Measurements from ENCODE around the gene CYBC1. TPM values are rescaled to one million over a fixed set of nuclear protein-coding genes. Genes with fewer than 3 reads are reported as not detected.

CYBC1 gene
- total and polyA plus RNA-seq, 11 donors: 17.3 to 82.1 (median 25.4) TPM

DNA sequence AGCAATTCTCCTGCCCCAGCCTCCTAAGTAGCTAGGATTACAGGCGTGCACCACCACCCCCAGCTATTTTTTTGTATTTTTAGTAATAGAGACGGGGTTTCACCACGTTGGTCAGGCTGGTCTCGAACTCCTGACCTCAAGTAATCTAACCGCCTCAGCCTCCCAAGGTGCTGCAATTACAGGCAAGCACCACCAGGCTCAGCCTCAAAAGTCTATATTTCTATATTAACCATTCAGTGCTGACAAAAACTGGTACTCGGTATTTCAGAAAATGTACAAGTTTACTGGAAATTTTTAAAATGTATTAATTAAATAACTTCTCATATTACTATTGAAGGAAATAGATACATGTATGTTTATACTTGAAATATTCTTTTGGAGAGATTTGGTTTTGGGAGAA is 33.8 kb downstream of the CYBC1 start:
- H3K9me3 ChIP-seq: no peaks in the 10 kb centered on the region
- intact Hi-C loops (cut with DNase I): loop anchor here in 3 of 10 donors (5.0 kb wide), 3 partner anchors 36 to 136 kb away; partner anchors contain the start of gene CYBC1 (in 1 of the 3)
- 90 to 95% (median 94%) methylated on average over 6 of the region's 6 CpGs for WGBS, 4 donors
- H3K36me3 ChIP-seq: peaks cover 0 to 20% (median 3%) of the 10 kb centered on the region in 9 donors
- DNase-seq: no peak
- no peak overlapping the region for H3K27ac ChIP-seq
- ATAC-seq: no peak
- no peaks in the 10 kb centered on the region for H3K27me3 ChIP-seq
- peaks cover 3 to 33% (median 21%) of the 10 kb centered on the region in 12 donors for H3K4me1 ChIP-seq
- TF ChIP-seq POLR2A (IDR thresholded peaks at IDR 0.05): no peak
- TF ChIP-seq, protein P1, sequence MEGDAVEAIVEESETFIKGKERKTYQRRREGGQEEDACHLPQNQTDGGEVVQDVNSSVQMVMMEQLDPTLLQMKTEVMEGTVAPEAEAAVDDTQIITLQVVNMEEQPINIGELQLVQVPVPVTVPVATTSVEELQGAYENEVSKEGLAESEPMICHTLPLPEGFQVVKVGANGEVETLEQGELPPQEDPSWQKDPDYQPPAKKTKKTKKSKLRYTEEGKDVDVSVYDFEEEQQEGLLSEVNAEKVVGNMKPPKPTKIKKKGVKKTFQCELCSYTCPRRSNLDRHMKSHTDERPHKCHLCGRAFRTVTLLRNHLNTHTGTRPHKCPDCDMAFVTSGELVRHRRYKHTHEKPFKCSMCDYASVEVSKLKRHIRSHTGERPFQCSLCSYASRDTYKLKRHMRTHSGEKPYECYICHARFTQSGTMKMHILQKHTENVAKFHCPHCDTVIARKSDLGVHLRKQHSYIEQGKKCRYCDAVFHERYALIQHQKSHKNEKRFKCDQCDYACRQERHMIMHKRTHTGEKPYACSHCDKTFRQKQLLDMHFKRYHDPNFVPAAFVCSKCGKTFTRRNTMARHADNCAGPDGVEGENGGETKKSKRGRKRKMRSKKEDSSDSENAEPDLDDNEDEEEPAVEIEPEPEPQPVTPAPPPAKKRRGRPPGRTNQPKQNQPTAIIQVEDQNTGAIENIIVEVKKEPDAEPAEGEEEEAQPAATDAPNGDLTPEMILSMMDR (IDR thresholded peaks at IDR 0.05): peak in 2 of 12 donors; percentile 6 to 18
- H3K4me3 ChIP-seq: no peak overlapping the region

DNA sequence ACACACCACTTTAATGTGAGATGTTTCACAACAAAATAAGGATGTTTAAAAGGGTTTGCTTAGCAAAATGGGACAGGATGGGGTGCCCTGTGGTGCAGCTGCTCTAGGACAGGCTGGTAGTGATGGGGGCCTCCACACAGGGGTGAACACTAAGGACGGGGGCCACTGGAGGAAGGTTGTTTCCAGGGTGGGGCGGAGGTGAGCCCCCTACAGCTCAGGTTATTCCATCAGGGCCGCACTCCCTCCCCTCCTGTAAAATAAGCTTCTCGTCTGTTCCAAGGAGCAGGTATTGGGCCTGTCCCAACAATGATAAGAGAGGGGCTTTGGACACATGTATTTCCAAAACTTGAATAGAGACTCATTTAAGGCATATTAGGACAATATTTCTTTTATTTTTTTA is 34.3 kb downstream of the CYBC1 start:
- peaks cover 0 to 18% (median 3%) of the 10 kb centered on the region in 9 donors for H3K36me3 ChIP-seq
- no peak overlapping the region for H3K27ac ChIP-seq
- WGBS, 4 donors: 93 to 96% (median 94%) methylated on average over 4 of the region's 4 CpGs
- no peak for TF ChIP-seq POLR2A (IDR thresholded peaks at IDR 0.05)
- TF ChIP-seq, protein P1 (IDR thresholded peaks at IDR 0.05): no peak
- H3K4me1 ChIP-seq: peaks cover 3 to 33% (median 21%) of the 10 kb centered on the region in 12 donors
- DNase-seq: peak in 1 of 5 donors; percentile 18
- no peaks in the 10 kb centered on the region for H3K27me3 ChIP-seq
- intact Hi-C loops (cut with DNase I): loop anchor here in 3 of 10 donors (5.0 kb wide), 3 partner anchors 36 to 136 kb away; partner anchors contain the start of gene CYBC1 (in 1 of the 3)
- H3K9me3 ChIP-seq: no peaks in the 10 kb centered on the region
- no peak for ATAC-seq
- no peak overlapping the region for H3K4me3 ChIP-seq

DNA sequence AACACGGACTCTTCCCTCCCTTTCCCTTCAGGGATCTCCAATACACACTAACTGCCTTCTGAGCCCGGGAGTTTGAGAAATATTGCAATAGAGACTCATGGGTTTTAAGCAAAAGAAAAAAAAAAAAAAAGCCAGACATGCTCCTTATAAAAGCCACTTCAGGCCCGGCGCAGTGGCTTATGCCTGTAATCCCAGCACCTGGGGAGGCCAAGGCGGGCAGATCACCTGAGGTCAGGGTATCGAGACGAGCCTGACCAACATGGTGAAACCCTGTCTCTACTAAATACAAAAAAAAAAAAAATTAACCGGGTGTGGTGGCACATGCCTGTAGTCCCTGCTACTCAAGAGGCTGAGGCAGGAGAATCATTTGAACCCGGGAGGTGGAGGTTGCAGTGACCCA is 34.8 kb downstream of the CYBC1 start:
- TF ChIP-seq, protein P1 (IDR thresholded peaks at IDR 0.05): no peak
- no peak for TF ChIP-seq POLR2A (IDR thresholded peaks at IDR 0.05)
- intact Hi-C loops (cut with DNase I): loop anchor here in 7 of 10 donors (2.0 to 5.0 kb wide), 5 partner anchors 37 to 137 kb away; partner anchors contain the start of gene CYBC1 (in 1 of the 7)
- ATAC-seq (no peak), DNase-seq (peak in 1 of 5 donors; percentile 9)
- Histone ChIP-seq H3K27me3 (no peaks in the 10 kb centered on the region), H3K27ac (no peak overlapping the region), H3K4me1 (peaks cover 3 to 33% (median 21%) of the 10 kb centered on the region in 12 donors), H3K4me3 (no peak overlapping the region), H3K9me3 (no peaks in the 10 kb centered on the region), H3K36me3 (peaks cover 0 to 15% (median 3%) of the 10 kb centered on the region in 9 donors)
- 89 to 95% (median 93%) methylated on average over 9 of the region's 9 CpGs for WGBS, 4 donors

DNA sequence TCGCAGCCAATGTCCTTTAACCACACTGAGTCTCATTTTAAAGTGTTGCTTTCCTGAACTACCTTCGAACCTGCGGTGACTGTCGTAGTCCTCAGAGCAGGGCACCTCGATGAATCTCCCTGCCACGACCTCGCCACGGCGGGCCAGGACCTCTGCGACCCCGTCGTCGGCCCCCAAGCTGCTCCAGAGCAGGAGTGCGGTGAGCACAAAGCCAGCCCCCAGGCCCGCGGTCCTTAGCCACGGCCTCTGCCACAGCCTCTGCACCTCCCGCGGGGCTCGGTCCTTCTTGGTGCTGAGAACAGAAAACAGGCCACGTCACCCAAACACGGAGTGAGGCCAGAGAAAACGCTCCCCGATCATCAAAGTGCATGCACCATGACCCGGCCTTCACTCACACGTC is 35.2 kb downstream of the CYBC1 start:
- no peak for TF ChIP-seq POLR2A (IDR thresholded peaks at IDR 0.05)
- TF ChIP-seq, protein P1 (IDR thresholded peaks at IDR 0.05): no peak
- peaks cover 0 to 11% (median 0%) of the 10 kb centered on the region in 9 donors for H3K36me3 ChIP-seq
- H3K9me3 ChIP-seq: no peaks in the 10 kb centered on the region
- DNase-seq (peak in 1 of 5 donors; percentile 24), ATAC-seq (no peak)
- no peak overlapping the region for H3K27ac ChIP-seq
- no peak overlapping the region for H3K4me3 ChIP-seq
- peaks cover 3 to 33% (median 21%) of the 10 kb centered on the region in 12 donors for H3K4me1 ChIP-seq
- no peaks in the 10 kb centered on the region for H3K27me3 ChIP-seq
- WGBS, 4 donors: 89 to 93% (median 90%) methylated on average over 26 of the region's 26 CpGs
- intact Hi-C loops (cut with DNase I): loop anchor here in 7 of 10 donors (2.0 to 5.0 kb wide), 5 partner anchors 37 to 137 kb away; partner anchors contain the start of gene CYBC1 (in 1 of the 7)

Measured in heart left ventricle (tissue), 16 donors.